WTC11 (cell line): ENCODE data around the gene APOOL. TPM values are rescaled to one million over a fixed set of nuclear protein-coding genes. Genes with fewer than 3 reads are reported as not detected.

Source experiments
- ATAC-seq: fragments of 200-7000 bp; cut with Tn5 transposase; 2 replicates; pipeline ENCODE4 v1.10.0; 2021; ENCODE audit warnings: mild to moderate bottlenecking, moderate library complexity
- CTCF ChIA-PET: fragments of 300-600 bp; sonication (Branson Sonifier 250); formaldehyde crosslinking; loops from one replicate; lab custom pipeline; 2021; ENCODE audit warnings: antibody characterized with exemption; lab: Charles Lee
- POLR2A ChIA-PET: fragments of 350-600 bp; sonication (Branson Sonifier 250); formaldehyde crosslinking; loops from one replicate; lab custom pipeline; 2021; ENCODE audit warnings: antibody characterized with exemption; lab: Charles Lee
- DNase-seq: peaks from one replicate; pipeline ENCODE4 v3.0.0; 2021; ENCODE audit warnings: low spot score
- H3K27ac Mint-ChIP-seq: 2 replicates; pipeline ENCODE4 v1.8.0; 2021; ENCODE audit warnings: mixed read lengths
- H3K27me3 Mint-ChIP-seq: 2 replicates; pipeline ENCODE4 v1.8.0; 2021; ENCODE audit warnings: low read depth, mild to moderate bottlenecking, moderate library complexity, mixed read lengths
- H3K36me3 Mint-ChIP-seq: 2 replicates; pipeline ENCODE4 v1.8.0; 2021; ENCODE audit warnings: mixed read lengths
- H3K4me1 Mint-ChIP-seq: 2 replicates; pipeline ENCODE4 v1.8.0; 2022; ENCODE audit warnings: mixed read lengths
- H3K4me3 Mint-ChIP-seq: 2 replicates; pipeline ENCODE4 v1.8.0; 2021; ENCODE audit warnings: mild to moderate bottlenecking, moderate library complexity, mixed read lengths
- H3K9me3 Mint-ChIP-seq: 2 replicates; pipeline ENCODE4 v1.8.0; 2021; ENCODE audit warnings: mixed read lengths
- ATF1 ChIP-seq: sonication (generic); formaldehyde crosslinking; IDR thresholded peaks from 2 replicates; pipeline ENCODE4 v1.8.1; 2023; ENCODE audit warnings: mild to moderate bottlenecking, moderate library complexity, missing genetic modification reagents
- E2F1 ChIP-seq: sonication (generic); formaldehyde crosslinking; IDR thresholded peaks from 2 replicates; pipeline ENCODE4 v1.8.0; 2022; ENCODE audit warnings: mild to moderate bottlenecking, missing genetic modification reagents
- GRHL2 ChIP-seq: fragments of 250-450 bp; sonication (Bioruptor Pico); IDR thresholded peaks from 2 replicates; pipeline ENCODE4 v1.8.0; 2022; ENCODE audit warnings: mild to moderate bottlenecking, moderate library complexity; ENCODE audit not compliant: insufficient replicate concordance, severe bottlenecking
- HMGXB4 ChIP-seq: sonication (generic); formaldehyde crosslinking; IDR thresholded peaks from 2 replicates; pipeline ENCODE4 v1.8.1; 2023; ENCODE audit warnings: mild to moderate bottlenecking, moderate library complexity, missing genetic modification reagents
- JAZF1 ChIP-seq: fragments of 250-450 bp; sonication (Bioruptor Pico); IDR thresholded peaks from 2 replicates; pipeline ENCODE4 v1.9.0; 2021; ENCODE audit warnings: moderate library complexity, mild to moderate bottlenecking, inconsistent platforms
- MAX ChIP-seq: sonication (generic); formaldehyde crosslinking; IDR thresholded peaks from 2 replicates; pipeline ENCODE4 v1.8.0; 2022; ENCODE audit warnings: mild to moderate bottlenecking, missing genetic modification reagents
- NR3C1 ChIP-seq: sonication (generic); formaldehyde crosslinking; conservative IDR thresholded peaks from 2 replicates; pipeline ENCODE4 v1.8.1; 2023; ENCODE audit warnings: low read depth, mild to moderate bottlenecking, missing genetic modification reagents
- RELA ChIP-seq: sonication (generic); formaldehyde crosslinking; IDR thresholded peaks from 2 replicates; pipeline ENCODE4 v1.8.1; 2022; ENCODE audit warnings: missing genetic modification reagents, mild to moderate bottlenecking, borderline replicate concordance
- SMAD3 ChIP-seq: sonication (generic); formaldehyde crosslinking; IDR thresholded peaks from 2 replicates; pipeline ENCODE4 v1.8.0; 2022; ENCODE audit warnings: missing genetic modification reagents, mild to moderate bottlenecking, borderline replicate concordance
- ZBTB43 ChIP-seq: sonication (generic); formaldehyde crosslinking; IDR thresholded peaks from 2 replicates; pipeline ENCODE4 v1.8.1; 2023; ENCODE audit warnings: mild to moderate bottlenecking, missing genetic modification reagents
- ZNF512 ChIP-seq: sonication (generic); formaldehyde crosslinking; IDR thresholded peaks from 2 replicates; pipeline ENCODE4 v1.8.1; 2022; ENCODE audit warnings: missing genetic modification reagents, borderline replicate concordance
- ZNF532 ChIP-seq: fragments of 250-450 bp; sonication (Bioruptor Pico); IDR thresholded peaks from 2 replicates; pipeline ENCODE4 v1.9.0; 2021; ENCODE audit warnings: mild to moderate bottlenecking, borderline replicate concordance
- total RNA-seq: library from RNA; stranded (reverse); gene quantifications from 3 replicates; pipeline ENCODE4 v1.2.3, GENCODE V29; 2021

Gene APOOL
- total RNA-seq, 1 experiment from 2014 or later = 14.4 TPM

- DNase-seq = no peak
- POLR2A ChIA-PET = no interaction called here
- no peak for TF ChIP-seq ZNF532 (CRISPR knock-in tag)
- no peak for TF ChIP-seq MAX (CRISPR knock-in tag)
- TF ChIP-seq RELA (CRISPR knock-in tag) = no peak
- no peak for TF ChIP-seq JAZF1
- CTCF ChIA-PET = no interaction called here
- H3K4me3 Mint-ChIP-seq = no peak overlapping the region
- no peaks in the 10 kb centered on the region for H3K4me1 Mint-ChIP-seq
- H3K9me3 Mint-ChIP-seq = peaks cover 4% of the 10 kb centered on the region
- no peaks in the 10 kb centered on the region for H3K36me3 Mint-ChIP-seq
- ATAC-seq = no peak
- H3K27me3 Mint-ChIP-seq = no peaks in the 10 kb centered on the region; the same call in 1 of the 2 replicates
- H3K27ac Mint-ChIP-seq = no peak overlapping the region
Measured at GRCh38 chrX:84993150-84993549, 10.5 kb upstream of the APOOL start.

- no peaks in the 10 kb centered on the region for H3K9me3 Mint-ChIP-seq
- ChIA-PET POLR2A (no interaction called here), CTCF (no interaction called here)
- no peaks in the 10 kb centered on the region; the same call in 1 of the 2 replicates for H3K27me3 Mint-ChIP-seq
- no peak overlapping the region for H3K4me3 Mint-ChIP-seq
- no peak for TF ChIP-seq ZNF512 (CRISPR knock-in tag)
- no peak for TF ChIP-seq ATF1 (CRISPR knock-in tag)
- TF ChIP-seq ZBTB43 (CRISPR knock-in tag) = no peak
- no peak for TF ChIP-seq SMAD3 (CRISPR knock-in tag)
- TF ChIP-seq NR3C1 (CRISPR knock-in tag) = no peak
- no peak for TF ChIP-seq HMGXB4 (CRISPR knock-in tag)
- no peak for TF ChIP-seq GRHL2 (CRISPR knock-in tag)
- no peak for TF ChIP-seq E2F1 (CRISPR knock-in tag)
- ATAC-seq = no peak
- H3K4me1 Mint-ChIP-seq = no peaks in the 10 kb centered on the region; the same call in 1 of the 2 replicates
- H3K27ac Mint-ChIP-seq = no peak overlapping the region
- H3K36me3 Mint-ChIP-seq = no peaks in the 10 kb centered on the region
- no peak for DNase-seq
Measured at GRCh38 chrX:85001344-85001743, 2.3 kb upstream of the APOOL start.
